IPS-20b (cell line): ENCODE results near the gene LTBP1.

Experiments used
- H3K27ac ChIP-seq: one replicate; pipeline ENCODE4 v1.5.1; 2013; ENCODE audit warnings: low read length
- H3K27me3 ChIP-seq: 2 replicates; pipeline ENCODE4 v1.6.1; 2013; ENCODE audit warnings: mild to moderate bottlenecking, low read length, inconsistent platforms; ENCODE audit not compliant: insufficient read depth
- H3K36me3 ChIP-seq: 2 replicates; pipeline ENCODE4 v1.6.1; 2013; ENCODE audit warnings: low read depth, mild to moderate bottlenecking, inconsistent platforms, low read length, moderate library complexity; ENCODE audit not compliant: insufficient read depth
- H3K4me1 ChIP-seq: 2 replicates; pipeline ENCODE4 v1.6.1; 2013; ENCODE audit warnings: mild to moderate bottlenecking, control low read depth, inconsistent platforms, low read length, moderate library complexity; ENCODE audit not compliant: insufficient read depth
- H3K4me3 ChIP-seq: 2 replicates; pipeline ENCODE4 v1.5.1; 2013; ENCODE audit warnings: mild to moderate bottlenecking, low read length, inconsistent platforms
- H3K9ac ChIP-seq: 2 replicates; pipeline ENCODE4 v1.6.1; 2013; ENCODE audit warnings: low read depth, mild to moderate bottlenecking, inconsistent platforms, low read length, moderate library complexity
- H3K9me3 ChIP-seq: 2 replicates; pipeline ENCODE4 v1.6.1; 2013; ENCODE audit warnings: mild to moderate bottlenecking, low read depth, low read length, inconsistent platforms; ENCODE audit not compliant: insufficient read depth

Gene LTBP1

DNA sequence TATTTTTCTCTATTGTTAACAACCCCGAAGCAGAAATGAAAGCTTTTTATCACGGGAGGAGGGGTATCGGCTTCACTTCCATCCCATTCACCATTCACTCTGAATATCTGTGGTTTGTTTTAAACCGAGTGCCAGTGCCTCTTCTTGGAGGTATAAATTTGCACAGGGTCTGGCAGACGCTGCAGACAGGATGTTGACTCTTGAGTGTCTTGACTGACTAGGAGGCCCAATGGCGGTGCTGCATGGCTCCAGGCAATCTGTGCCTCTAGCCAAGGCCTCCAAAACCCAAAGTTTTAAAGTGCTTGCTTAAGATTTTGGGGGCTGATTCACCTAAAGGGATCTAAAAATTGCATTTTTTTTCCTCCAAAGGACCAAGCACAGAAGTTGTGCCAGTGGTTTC, 183.8 kb downstream of the LTBP1 start:
- Histone ChIP-seq H3K27ac (no peak overlapping the region), H3K4me1 (no peaks in the 10 kb centered on the region; the same call in none of the 2 replicates), H3K36me3 (no peaks in the 10 kb centered on the region)

DNA sequence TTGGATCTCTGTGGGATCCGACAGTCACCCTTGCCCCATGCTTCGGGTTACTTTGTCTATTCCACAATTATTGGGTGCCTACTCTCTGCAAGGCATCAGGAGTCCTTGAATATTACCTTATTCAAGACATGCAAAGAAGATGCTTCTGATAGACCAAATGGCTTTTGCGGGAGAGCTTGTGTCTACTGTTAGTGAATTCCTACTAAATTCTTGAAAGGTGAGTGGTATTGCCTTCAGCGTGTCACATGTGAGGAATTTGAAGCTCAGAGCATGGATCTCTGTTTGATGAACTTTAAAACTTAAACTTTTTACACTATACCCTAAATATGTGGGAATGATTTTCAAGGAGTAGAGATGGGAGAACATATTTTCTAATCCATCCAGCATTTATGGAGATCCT, 184.4 kb downstream of the LTBP1 start:
- no peaks in the 10 kb centered on the region for H3K9me3 ChIP-seq
- H3K27ac ChIP-seq, result no peak overlapping the region
- H3K4me3 ChIP-seq, result no peak overlapping the region
- H3K27me3 ChIP-seq, result no peaks in the 10 kb centered on the region
- no peaks in the 10 kb centered on the region for H3K36me3 ChIP-seq
- H3K9ac ChIP-seq, result no peak overlapping the region
- H3K4me1 ChIP-seq, result no peaks in the 10 kb centered on the region; the same call in none of the 2 replicates

More for the DNA sequence above, 183.8 kb downstream of the LTBP1 start:
- no peaks in the 10 kb centered on the region for H3K9me3 ChIP-seq
- H3K9ac ChIP-seq, result no peak overlapping the region
- H3K27me3 ChIP-seq, result no peaks in the 10 kb centered on the region
- no peak overlapping the region for H3K4me3 ChIP-seq

DNA sequence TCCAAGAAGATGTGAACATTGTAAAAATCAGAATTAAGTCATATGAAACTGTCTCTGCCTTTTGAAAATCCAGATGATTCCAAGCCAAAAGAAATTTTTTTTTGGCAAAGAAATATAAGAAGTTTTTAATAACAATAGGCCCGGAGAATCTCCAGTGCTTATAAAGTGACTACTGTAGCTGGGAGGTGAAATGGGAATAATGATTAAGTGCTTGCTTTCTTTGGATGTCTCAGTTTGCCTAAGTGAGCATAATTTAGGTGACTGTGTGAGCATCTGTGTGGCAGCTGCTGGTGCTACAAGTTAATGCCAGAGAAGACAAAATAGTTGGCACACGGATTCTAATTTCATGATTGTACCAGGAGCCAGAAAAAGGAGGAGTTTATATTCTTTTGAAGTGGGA, 185.0 kb downstream of the LTBP1 start:
- Histone ChIP-seq H3K9ac (no peak overlapping the region), H3K9me3 (no peaks in the 10 kb centered on the region), H3K4me3 (no peak overlapping the region), H3K36me3 (no peaks in the 10 kb centered on the region), H3K27me3 (no peaks in the 10 kb centered on the region), H3K27ac (no peak overlapping the region), H3K4me1 (no peaks in the 10 kb centered on the region; the same call in none of the 2 replicates)

DNA sequence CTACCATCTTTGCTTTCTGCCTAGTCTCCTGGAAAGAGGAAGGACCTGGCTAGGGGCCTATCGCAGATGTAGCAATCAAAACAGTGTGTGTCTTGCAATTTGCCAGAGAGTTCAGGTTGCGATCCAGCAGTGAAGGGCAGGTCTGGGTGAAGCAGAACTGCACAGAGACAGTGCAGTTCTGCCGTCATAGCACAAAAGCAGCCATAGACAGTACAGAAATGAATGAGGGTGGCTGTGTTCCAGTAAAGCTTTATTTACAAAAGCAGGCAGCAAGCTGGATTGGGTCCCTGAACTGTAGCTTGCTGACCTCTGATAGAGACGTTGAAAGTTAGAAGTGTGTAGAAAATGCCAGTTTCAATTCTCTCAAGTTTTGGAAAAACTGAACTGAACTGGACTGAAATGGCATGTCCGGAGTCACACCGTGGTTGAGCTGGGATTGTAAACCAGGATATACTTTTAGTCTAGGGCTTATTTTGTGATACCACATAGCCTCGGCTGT, 186.8 kb downstream of the LTBP1 start:
- H3K36me3 ChIP-seq, result no peaks in the 10 kb centered on the region
- no peak overlapping the region for H3K4me3 ChIP-seq
- no peaks in the 10 kb centered on the region for H3K9me3 ChIP-seq
- H3K27me3 ChIP-seq, result no peaks in the 10 kb centered on the region
- H3K9ac ChIP-seq, result no peak overlapping the region
- H3K4me1 ChIP-seq, result no peaks in the 10 kb centered on the region; the same call in none of the 2 replicates
- no peak overlapping the region for H3K27ac ChIP-seq

DNA sequence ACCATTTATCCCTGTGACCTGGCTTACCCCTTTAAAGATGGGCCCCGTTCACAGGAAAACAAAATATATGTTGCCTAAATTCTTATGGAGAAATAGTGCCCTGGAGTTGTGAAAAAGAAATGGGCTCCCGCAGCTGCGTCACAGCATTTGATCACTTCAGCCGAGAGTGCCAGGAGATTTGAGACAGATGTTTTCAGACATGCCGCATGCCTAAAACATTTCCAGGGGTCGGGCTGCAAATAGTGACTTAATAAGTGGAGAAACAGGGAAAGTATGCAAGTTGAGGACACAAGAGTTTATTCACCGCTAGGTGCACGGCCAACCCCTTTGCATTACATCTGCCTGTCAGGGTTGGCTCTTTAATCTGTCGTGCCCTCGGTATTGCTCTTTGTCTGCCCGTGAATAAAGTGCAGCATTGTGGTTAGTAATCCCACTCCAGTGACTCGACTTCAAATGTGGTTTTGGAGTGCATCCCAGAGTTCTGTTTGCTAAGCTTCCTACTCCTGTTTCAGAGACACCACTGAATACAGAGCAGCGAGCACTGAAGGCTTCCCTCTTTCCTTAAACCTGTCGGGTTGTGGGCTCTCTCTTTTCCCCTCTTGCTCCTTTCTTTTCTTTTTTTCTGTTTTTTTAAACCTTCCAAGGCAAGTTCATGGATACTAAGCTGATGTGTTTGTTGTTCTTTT, 187.5 kb downstream of the LTBP1 start:
- no peak overlapping the region for H3K27ac ChIP-seq
- H3K9me3 ChIP-seq, result no peaks in the 10 kb centered on the region
- no peaks in the 10 kb centered on the region for H3K36me3 ChIP-seq
- H3K4me1 ChIP-seq, result no peaks in the 10 kb centered on the region; the same call in none of the 2 replicates
- no peaks in the 10 kb centered on the region for H3K27me3 ChIP-seq
- no peak overlapping the region for H3K4me3 ChIP-seq
- no peak overlapping the region for H3K9ac ChIP-seq

DNA sequence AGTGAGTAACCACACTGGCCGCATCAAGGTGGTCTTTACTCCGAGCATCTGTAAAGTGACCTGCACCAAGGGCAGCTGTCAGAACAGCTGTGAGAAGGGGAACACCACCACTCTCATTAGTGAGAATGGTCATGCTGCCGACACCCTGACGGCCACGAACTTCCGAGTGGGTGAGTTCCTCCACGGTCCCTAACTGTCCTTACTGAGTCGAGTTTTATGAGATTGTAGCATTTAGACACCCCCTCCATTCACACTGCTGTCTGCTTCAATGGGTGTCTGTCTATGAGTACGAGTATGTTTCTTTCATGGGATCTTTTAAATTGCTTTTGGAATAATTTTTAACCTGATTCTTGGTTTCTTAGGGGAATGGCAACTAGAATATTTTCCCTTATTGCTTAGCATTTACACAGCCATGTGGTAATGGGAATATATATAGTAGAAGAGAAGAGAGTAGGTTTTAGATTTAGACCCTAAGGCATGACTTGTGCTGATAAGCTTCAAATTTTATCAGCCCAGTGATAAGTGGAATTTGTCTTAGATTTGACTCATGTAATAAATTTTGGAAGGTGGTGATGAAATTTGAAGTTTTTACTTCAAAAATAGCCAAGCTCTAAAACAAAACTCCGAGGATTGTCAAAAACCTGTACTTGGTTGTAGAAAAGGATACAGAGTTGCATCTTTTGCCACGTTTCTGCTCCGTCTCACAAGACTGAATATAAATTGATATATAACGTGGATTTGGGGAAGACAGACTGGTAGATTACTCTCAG, 188.2 kb downstream of the LTBP1 start:
- H3K9ac ChIP-seq, result no peak overlapping the region
- H3K4me3 ChIP-seq, result no peak overlapping the region
- no peak overlapping the region for H3K27ac ChIP-seq

DNA sequence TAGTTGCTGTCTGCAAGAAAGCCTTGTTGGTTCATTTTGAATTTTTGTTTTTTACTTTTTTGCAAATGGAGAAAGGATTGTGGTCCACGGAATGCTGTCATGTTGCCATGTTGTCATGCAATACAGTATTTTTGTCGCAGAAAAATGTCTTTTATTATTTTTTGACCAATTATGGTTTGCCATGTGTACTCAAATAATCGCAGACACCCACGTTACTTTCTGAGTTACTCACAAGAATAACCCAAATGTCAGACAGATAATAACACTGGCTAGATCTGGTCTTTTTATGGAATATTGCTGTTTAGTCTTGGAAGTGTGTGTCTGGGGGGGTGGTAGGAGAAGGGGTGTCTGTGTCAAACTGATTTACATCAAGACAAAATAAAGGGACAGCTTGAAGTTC, 188.9 kb downstream of the LTBP1 start:
- no peak overlapping the region for H3K9ac ChIP-seq
- H3K4me3 ChIP-seq, result no peak overlapping the region
- no peaks in the 10 kb centered on the region; the same call in none of the 2 replicates for H3K4me1 ChIP-seq
- no peaks in the 10 kb centered on the region for H3K9me3 ChIP-seq
- H3K27ac ChIP-seq, result no peak overlapping the region
- no peaks in the 10 kb centered on the region for H3K27me3 ChIP-seq
- H3K36me3 ChIP-seq, result no peaks in the 10 kb centered on the region

More for the DNA sequence above, 188.2 kb downstream of the LTBP1 start:
- H3K4me1 ChIP-seq, result no peaks in the 10 kb centered on the region; the same call in none of the 2 replicates
- H3K27me3 ChIP-seq, result no peaks in the 10 kb centered on the region
- no peaks in the 10 kb centered on the region for H3K9me3 ChIP-seq
- H3K36me3 ChIP-seq, result no peaks in the 10 kb centered on the region

DNA sequence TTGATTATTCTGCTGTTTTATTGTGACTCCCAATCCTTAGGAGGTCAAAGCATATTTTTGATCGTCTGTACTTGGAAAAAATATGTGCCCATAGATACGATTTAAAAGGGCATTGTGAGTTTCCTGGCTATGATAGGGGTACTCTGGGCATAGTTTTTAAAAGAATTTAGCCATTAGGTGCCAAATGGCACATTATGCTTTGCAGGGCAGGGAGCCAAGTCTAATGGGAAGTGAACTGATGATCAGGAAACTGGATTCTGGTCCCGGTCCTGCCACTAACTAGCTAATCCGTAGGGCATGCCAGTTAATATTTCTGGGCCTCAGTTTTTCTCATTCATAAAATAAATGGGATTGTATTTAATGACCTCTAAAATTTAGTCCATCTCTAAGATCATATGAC, 189.3 kb downstream of the LTBP1 start:
- Histone ChIP-seq H3K4me1 (no peaks in the 10 kb centered on the region; the same call in 1 of the 2 replicates), H3K27me3 (no peaks in the 10 kb centered on the region), H3K4me3 (no peak overlapping the region), H3K36me3 (no peaks in the 10 kb centered on the region), H3K9me3 (no peaks in the 10 kb centered on the region), H3K27ac (no peak overlapping the region), H3K9ac (no peak overlapping the region)

DNA sequence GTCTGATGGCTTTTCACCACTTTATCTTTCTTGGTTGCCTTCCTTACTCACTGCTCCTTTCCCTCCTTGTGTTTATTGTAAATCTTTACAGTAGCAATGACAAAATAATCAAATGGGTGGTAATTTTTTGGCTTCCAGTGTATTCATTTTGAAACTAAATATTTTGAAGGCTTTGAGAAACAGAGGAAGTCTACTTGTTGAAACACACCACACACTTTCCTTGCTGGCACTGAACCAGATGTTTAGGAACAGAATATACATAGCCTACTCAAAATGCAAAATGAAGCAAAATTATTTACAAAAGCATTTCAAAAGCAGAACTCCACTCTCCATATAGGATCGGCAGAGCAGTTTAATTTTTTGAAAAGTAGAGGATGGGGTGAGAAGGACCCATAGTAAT, 189.8 kb downstream of the LTBP1 start:
- H3K27ac ChIP-seq, result no peak overlapping the region
- no peak overlapping the region for H3K4me3 ChIP-seq
- no peaks in the 10 kb centered on the region for H3K36me3 ChIP-seq
- H3K4me1 ChIP-seq, result no peaks in the 10 kb centered on the region; the same call in 1 of the 2 replicates
- H3K9ac ChIP-seq, result no peak overlapping the region
- no peaks in the 10 kb centered on the region for H3K9me3 ChIP-seq
- no peaks in the 10 kb centered on the region for H3K27me3 ChIP-seq

DNA sequence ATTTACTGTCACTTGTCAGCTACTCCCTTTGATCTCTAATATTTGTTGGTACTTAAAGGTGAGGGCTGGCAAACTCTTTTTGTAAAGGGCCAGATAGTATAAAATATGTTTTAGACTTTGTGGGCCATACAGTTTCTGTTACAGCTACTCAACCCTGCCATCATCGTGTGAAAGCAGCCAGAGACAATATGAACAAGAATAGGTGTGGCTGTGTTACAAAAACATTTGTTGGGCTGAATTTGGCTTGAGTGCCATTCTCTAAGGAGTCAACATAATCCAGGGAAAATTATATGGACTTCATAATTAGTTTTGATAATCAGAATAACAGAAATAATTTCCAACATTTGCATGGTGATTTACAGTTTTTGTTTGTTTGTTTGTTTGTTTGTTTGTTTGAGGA, 190.6 kb downstream of the LTBP1 start:
- Histone ChIP-seq H3K27me3 (no peaks in the 10 kb centered on the region), H3K9me3 (no peaks in the 10 kb centered on the region), H3K4me1 (no peaks in the 10 kb centered on the region; the same call in 1 of the 2 replicates), H3K27ac (no peak overlapping the region), H3K4me3 (no peak overlapping the region), H3K9ac (no peak overlapping the region), H3K36me3 (no peaks in the 10 kb centered on the region)

DNA sequence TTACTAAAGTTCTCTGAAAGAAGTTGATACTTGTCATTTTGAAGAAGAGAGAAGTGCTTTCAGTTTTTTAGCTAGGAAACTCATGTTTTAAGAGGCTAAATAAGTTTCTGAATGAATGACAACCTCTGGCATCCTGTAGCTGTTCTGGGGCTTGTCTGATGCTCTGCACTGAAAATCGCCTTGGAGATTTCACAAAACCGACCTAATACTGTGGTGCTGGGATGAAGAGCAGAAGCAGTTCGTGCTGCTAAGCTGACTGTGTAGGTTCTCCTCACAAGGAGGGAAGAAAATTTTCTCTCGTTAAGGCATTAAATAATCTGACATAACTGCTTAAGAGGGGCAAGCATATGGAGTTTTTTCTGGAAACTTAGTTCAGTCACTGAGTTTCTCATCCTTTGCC, 193.2 kb downstream of the LTBP1 start:
- Histone ChIP-seq H3K27ac (no peak overlapping the region), H3K4me3 (no peak overlapping the region), H3K9ac (no peak overlapping the region), H3K9me3 (no peaks in the 10 kb centered on the region), H3K4me1 (peaks cover 4% of the 10 kb centered on the region; the same call in 1 of the 2 replicates), H3K27me3 (no peaks in the 10 kb centered on the region), H3K36me3 (no peaks in the 10 kb centered on the region)

DNA sequence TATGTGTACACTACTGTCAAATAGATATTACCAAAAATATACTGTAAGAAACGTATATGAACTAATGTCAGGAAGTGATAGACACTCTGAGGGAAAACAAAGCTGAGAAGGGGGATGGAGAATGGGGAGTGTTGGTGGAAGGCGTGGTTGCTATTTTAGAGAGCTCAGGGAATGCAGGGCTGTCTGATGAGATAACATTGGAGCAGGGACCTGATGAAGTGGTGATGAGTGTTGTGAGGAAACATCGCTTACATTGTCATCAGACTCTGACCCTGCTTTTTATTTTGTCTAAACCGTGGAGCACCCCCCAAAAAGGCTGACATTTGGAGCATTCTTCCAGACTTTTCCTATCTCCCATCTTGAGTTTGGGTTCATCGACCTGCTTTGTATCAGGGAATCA, 194.7 kb downstream of the LTBP1 start:
- Histone ChIP-seq H3K4me1 (peaks cover 4% of the 10 kb centered on the region; the same call in 1 of the 2 replicates), H3K9ac (no peak overlapping the region), H3K36me3 (no peaks in the 10 kb centered on the region), H3K27ac (no peak overlapping the region), H3K9me3 (no peaks in the 10 kb centered on the region), H3K27me3 (no peaks in the 10 kb centered on the region), H3K4me3 (no peak overlapping the region)
